Gastrocnemius medialis (tissue), 4 donors: ENCODE results near the gene MAN2A1.

ENCODE experiments used
- POLR2A ChIP-seq, 2 donors: fragments of 450-650 bp; IDR thresholded peaks; one replicate each; pipeline ENCODE4 v1.6.1; 2017; ENCODE audit warnings: antibody characterized with exemption in 2 of 2, mild to moderate bottlenecking in 2 of 2, moderate library complexity in 2 of 2
- TF ChIP-seq, protein P1 (sequence below), 5 experiments: fragments of 450-650 bp in 3 of 5; fragments of 200-600 bp in 2 of 5; sonication (generic) in 2 of 5; IDR thresholded peaks in 4 of 5; conservative IDR thresholded peaks in 1 of 5; 1 replicate in 4 of 5; 2 replicates in 1 of 5; pipeline ENCODE4 v1.5.1; 2016 to 2019; ENCODE audit warnings: antibody characterized with exemption in 5 of 5, mild to moderate bottlenecking in 3 of 5, moderate library complexity in 3 of 5

DNA sequence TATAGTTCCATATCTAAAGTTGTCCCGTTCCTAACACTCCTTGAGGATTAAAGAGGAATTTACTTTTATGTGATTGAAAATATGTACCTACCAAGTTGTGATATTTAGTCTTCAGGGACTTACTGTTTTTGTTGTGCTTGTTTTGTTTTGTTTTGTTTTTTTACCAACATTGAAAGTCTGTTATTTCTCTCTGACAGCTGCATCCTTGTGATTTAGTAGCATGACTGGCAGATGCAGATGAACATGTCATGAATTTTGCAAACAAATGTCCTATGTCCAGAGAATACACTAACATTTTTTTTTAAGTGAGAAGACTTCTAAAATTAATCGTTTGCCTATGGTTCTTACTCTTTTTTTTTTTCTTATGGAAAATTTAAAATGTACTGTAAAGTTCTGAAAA lies 85.4 kb downstream of the MAN2A1 start:
- TF ChIP-seq, protein P1, sequence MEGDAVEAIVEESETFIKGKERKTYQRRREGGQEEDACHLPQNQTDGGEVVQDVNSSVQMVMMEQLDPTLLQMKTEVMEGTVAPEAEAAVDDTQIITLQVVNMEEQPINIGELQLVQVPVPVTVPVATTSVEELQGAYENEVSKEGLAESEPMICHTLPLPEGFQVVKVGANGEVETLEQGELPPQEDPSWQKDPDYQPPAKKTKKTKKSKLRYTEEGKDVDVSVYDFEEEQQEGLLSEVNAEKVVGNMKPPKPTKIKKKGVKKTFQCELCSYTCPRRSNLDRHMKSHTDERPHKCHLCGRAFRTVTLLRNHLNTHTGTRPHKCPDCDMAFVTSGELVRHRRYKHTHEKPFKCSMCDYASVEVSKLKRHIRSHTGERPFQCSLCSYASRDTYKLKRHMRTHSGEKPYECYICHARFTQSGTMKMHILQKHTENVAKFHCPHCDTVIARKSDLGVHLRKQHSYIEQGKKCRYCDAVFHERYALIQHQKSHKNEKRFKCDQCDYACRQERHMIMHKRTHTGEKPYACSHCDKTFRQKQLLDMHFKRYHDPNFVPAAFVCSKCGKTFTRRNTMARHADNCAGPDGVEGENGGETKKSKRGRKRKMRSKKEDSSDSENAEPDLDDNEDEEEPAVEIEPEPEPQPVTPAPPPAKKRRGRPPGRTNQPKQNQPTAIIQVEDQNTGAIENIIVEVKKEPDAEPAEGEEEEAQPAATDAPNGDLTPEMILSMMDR (IDR thresholded peaks at IDR 0.05 in 4 of 5, conservative IDR thresholded peaks at IDR 0.05 in 1 of 5): no peak
- TF ChIP-seq POLR2A (IDR thresholded peaks at IDR 0.05): no peak
